ENCODE results near the gene ZBTB38. TPM values are rescaled to one million over a fixed set of nuclear protein-coding genes. Genes with fewer than 3 reads are reported as not detected.

The ZBTB38 gene
- total RNA-seq, 1 donor from 2014 or later: 64.6 TPM

DNA sequence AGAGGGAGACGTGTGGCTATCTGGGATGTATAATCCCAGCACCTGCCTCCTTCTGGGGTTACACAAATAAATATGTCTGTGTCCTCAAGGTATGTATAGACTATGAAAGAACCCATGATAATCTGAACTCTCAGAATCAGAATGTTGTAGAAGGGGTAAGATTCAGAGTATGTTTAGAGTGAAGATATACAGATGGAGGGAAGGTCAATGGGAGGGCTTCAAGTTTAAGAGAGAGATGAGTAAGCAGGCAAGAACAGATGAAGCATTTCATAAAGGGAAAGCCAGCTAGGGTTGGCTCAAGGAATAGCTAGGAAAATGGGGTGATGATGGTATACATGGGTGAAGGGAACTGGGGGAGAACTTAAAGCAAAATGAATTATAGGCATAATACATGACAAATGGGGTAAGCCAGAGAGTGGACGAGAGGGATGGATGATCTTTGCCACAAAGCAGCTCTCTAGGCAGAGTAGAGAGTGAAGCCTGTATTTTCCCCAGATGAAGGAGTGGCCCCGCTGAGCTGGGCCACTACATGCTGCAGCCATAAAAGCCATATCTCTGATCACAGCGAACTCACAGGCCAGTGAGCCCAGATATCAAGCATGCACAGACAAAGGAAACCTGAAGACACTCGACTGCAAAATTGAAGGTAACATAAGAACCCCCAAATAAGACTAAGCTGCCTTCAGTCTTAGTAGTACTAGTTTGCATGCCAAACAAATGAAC is 15.9 kb upstream of the ZBTB38 start:
- no peaks in the 10 kb centered on the region for H3K4me1 Mint-ChIP-seq (ENCODE audit: low read depth)
- H3K36me3 Mint-ChIP-seq (ENCODE audit: low read depth): peaks cover 4% of the 10 kb centered on the region
- TF ChIP-seq, protein P1, sequence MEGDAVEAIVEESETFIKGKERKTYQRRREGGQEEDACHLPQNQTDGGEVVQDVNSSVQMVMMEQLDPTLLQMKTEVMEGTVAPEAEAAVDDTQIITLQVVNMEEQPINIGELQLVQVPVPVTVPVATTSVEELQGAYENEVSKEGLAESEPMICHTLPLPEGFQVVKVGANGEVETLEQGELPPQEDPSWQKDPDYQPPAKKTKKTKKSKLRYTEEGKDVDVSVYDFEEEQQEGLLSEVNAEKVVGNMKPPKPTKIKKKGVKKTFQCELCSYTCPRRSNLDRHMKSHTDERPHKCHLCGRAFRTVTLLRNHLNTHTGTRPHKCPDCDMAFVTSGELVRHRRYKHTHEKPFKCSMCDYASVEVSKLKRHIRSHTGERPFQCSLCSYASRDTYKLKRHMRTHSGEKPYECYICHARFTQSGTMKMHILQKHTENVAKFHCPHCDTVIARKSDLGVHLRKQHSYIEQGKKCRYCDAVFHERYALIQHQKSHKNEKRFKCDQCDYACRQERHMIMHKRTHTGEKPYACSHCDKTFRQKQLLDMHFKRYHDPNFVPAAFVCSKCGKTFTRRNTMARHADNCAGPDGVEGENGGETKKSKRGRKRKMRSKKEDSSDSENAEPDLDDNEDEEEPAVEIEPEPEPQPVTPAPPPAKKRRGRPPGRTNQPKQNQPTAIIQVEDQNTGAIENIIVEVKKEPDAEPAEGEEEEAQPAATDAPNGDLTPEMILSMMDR (IDR thresholded peaks at IDR 0.05): no peak
- no peak for DNase-seq (ENCODE audit: low spot score)
- no peak overlapping the region for H3K4me3 Mint-ChIP-seq (ENCODE audit: unreplicated experiment)
- H3K9me3 Mint-ChIP-seq (ENCODE audit: low read depth): peaks cover 7% of the 10 kb centered on the region
- peaks cover 3% of the 10 kb centered on the region for H3K27me3 Mint-ChIP-seq (ENCODE audit: low read depth)
- no peak overlapping the region for H3K27ac Mint-ChIP-seq (ENCODE audit: unreplicated experiment)

- TF ChIP-seq, protein P1 (IDR thresholded peaks at IDR 0.05): no peak
- Mint-ChIP-seq H3K4me1 (ENCODE audit: low read depth) (no peaks in the 10 kb centered on the region), H3K36me3 (ENCODE audit: low read depth) (peaks cover 4% of the 10 kb centered on the region), H3K9me3 (ENCODE audit: low read depth) (peaks cover 7% of the 10 kb centered on the region), H3K4me3 (ENCODE audit: unreplicated experiment) (no peak overlapping the region), H3K27ac (ENCODE audit: unreplicated experiment) (no peak overlapping the region), H3K27me3 (ENCODE audit: low read depth) (peaks cover 3% of the 10 kb centered on the region)
- DNase-seq (ENCODE audit: low spot score): no peak
Measured at GRCh38 chr3:141353652-141354495, 14.4 kb upstream of the ZBTB38 start.

DNA sequence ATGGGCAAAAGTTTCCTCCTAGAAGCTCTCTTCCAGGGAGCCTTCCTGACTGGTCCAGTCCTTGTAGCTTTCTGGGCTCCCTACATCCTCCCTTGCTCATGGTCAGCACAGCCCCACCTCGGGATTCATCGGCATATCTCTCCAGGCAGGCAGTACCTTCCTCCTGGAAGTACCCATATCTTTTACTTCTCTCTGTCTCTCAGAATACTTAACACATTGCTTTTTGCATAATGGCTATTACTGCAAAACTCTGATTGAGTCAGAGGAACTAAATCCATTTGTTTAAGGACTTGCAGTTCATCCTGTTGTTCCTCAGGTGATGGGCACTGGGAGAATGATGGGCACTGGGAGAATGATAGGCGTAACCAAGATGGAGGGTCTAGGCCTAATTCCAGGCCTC is 13.8 kb upstream of the ZBTB38 start:
- H3K36me3 Mint-ChIP-seq (ENCODE audit: low read depth): peaks cover 4% of the 10 kb centered on the region
- DNase-seq (ENCODE audit: low spot score): no peak
- no peak overlapping the region for H3K4me3 Mint-ChIP-seq (ENCODE audit: unreplicated experiment)
- TF ChIP-seq, protein P1 (IDR thresholded peaks at IDR 0.05): no peak
- no peaks in the 10 kb centered on the region for H3K4me1 Mint-ChIP-seq (ENCODE audit: low read depth)
- H3K27ac Mint-ChIP-seq (ENCODE audit: unreplicated experiment): no peak overlapping the region
- peaks cover 7% of the 10 kb centered on the region for H3K9me3 Mint-ChIP-seq (ENCODE audit: low read depth)
- peaks cover 3% of the 10 kb centered on the region for H3K27me3 Mint-ChIP-seq (ENCODE audit: low read depth)

DNA sequence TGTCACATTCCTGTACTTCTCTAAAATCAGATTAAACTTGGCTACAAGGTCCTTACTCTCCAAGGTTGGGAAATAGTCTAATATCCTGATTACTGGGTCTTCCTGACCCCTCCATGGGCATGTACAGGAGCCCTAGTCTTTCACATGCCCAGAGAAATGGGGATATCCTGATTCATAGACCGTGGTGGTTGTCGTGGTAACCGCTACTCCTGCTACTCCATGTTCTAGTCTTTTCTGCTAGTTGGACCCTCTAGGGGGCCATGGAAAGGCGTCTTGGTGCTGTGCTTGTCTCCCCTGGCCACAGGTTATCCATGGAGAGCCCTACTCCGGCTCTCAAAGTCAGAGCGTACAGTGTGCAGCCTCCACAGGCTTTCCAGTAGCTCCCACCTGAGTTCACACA is 13.1 kb upstream of the ZBTB38 start:
- H3K4me1 Mint-ChIP-seq (ENCODE audit: low read depth): no peaks in the 10 kb centered on the region
- peaks cover 3% of the 10 kb centered on the region for H3K27me3 Mint-ChIP-seq (ENCODE audit: low read depth)
- H3K36me3 Mint-ChIP-seq (ENCODE audit: low read depth): peaks cover 4% of the 10 kb centered on the region
- H3K9me3 Mint-ChIP-seq (ENCODE audit: low read depth): peaks cover 3% of the 10 kb centered on the region
- H3K4me3 Mint-ChIP-seq (ENCODE audit: unreplicated experiment): no peak overlapping the region
- no peak for DNase-seq (ENCODE audit: low spot score)
- no peak overlapping the region for H3K27ac Mint-ChIP-seq (ENCODE audit: unreplicated experiment)
- TF ChIP-seq, protein P1 (IDR thresholded peaks at IDR 0.05): no peak

- Mint-ChIP-seq H3K9me3 (ENCODE audit: low read depth) (no peaks in the 10 kb centered on the region), H3K27ac (ENCODE audit: unreplicated experiment) (no peak overlapping the region), H3K36me3 (ENCODE audit: low read depth) (peaks cover 2% of the 10 kb centered on the region)
Measured at GRCh38 chr3:141356046-141356445, 12.3 kb upstream of the ZBTB38 start.

More at GRCh38 chr3:141356046-141356445, 12.3 kb upstream of the ZBTB38 start:
- Mint-ChIP-seq H3K4me3 (ENCODE audit: unreplicated experiment) (no peak overlapping the region), H3K27me3 (ENCODE audit: low read depth) (peaks cover 3% of the 10 kb centered on the region), H3K4me1 (ENCODE audit: low read depth) (peaks cover 6% of the 10 kb centered on the region)
- DNase-seq (ENCODE audit: low spot score): no peak
- TF ChIP-seq, protein P1 (IDR thresholded peaks at IDR 0.05): no peak

Measured in chondrocyte (in vitro differentiated cells).